T47D (cell line): ENCODE measurements around the gene NPAS3.

Experiments used
- DNase-seq, 2 experiments: peaks; one replicate each; pipeline versions ENCODE4 v3.0.0 to v3.0.0-alpha.2; 2011 to 2012; ENCODE audit warnings: low read depth in 1 of 2, low spot score in 1 of 2
- JUND ChIP-seq: IDR thresholded peaks from 2 replicates; pipeline ENCODE4 v1.6.1; 2012; ENCODE audit warnings: low read depth
- in situ Hi-C: cut with HindIII; loops from 2 replicates; pipeline ENCODE4 v1.10.0; 2016; ENCODE audit warnings: low sequenced_read_pairs, low pct_unique_long_range_greater_than_20kb

Gene NPAS3

GRCh38 chr14:33357225-33358010 lies 418.7 kb downstream of the NPAS3 start:
- in situ Hi-C loops, result no loop called here
- TF ChIP-seq JUND, result no peak
- DNase-seq, result no peak

GRCh38 chr14:33359288-33359881 lies 420.7 kb downstream of the NPAS3 start:
- no peak for DNase-seq
- in situ Hi-C loops, result no loop called here
- no peak for TF ChIP-seq JUND

- no peak for DNase-seq
- in situ Hi-C loops, result no loop called here
- no peak for TF ChIP-seq JUND
Observed at GRCh38 chr14:33362934-33363333, 424.3 kb downstream of the NPAS3 start.

GRCh38 chr14:33363682-33364081 lies 425.0 kb downstream of the NPAS3 start:
- in situ Hi-C loops, result no loop called here
- no peak for TF ChIP-seq JUND
- DNase-seq, result no peak

GRCh38 chr14:33364466-33364865 lies 425.8 kb downstream of the NPAS3 start:
- in situ Hi-C loops, result no loop called here
- TF ChIP-seq JUND, result no peak
- no peak for DNase-seq

GRCh38 chr14:33369041-33369440 lies 430.4 kb downstream of the NPAS3 start:
- TF ChIP-seq JUND, result no peak
- no peak for DNase-seq
- in situ Hi-C loops, result no loop called here

- in situ Hi-C loops, result no loop called here
- no peak for TF ChIP-seq JUND
Observed at GRCh38 chr14:33369972-33370371, 431.3 kb downstream of the NPAS3 start.

GRCh38 chr14:33370426-33370825 lies 431.7 kb downstream of the NPAS3 start:
- TF ChIP-seq JUND, result no peak
- no peak for DNase-seq
- in situ Hi-C loops, result no loop called here

More at GRCh38 chr14:33369972-33370371, 431.3 kb downstream of the NPAS3 start:
- DNase-seq, result no peak

GRCh38 chr14:33375196-33375595 lies 436.5 kb downstream of the NPAS3 start:
- in situ Hi-C loops, result no loop called here
- DNase-seq, result no peak
- no peak for TF ChIP-seq JUND

- in situ Hi-C loops, result no loop called here
- DNase-seq, result no peak
- no peak for TF ChIP-seq JUND
Observed at GRCh38 chr14:33375786-33376185, 437.1 kb downstream of the NPAS3 start.

GRCh38 chr14:33376510-33376909 lies 437.8 kb downstream of the NPAS3 start:
- TF ChIP-seq JUND, result no peak
- no peak for DNase-seq
- in situ Hi-C loops, result no loop called here

GRCh38 chr14:33377596-33378390 lies 439.1 kb downstream of the NPAS3 start:
- in situ Hi-C loops, result no loop called here
- TF ChIP-seq JUND, result no peak
- no peak for DNase-seq

GRCh38 chr14:33381717-33382116 lies 443.0 kb downstream of the NPAS3 start:
- no peak for DNase-seq
- in situ Hi-C loops, result no loop called here
- TF ChIP-seq JUND, result no peak
